Tibial artery (tissue), 4 donors: ENCODE measurements around the gene DISP3.

Source experiments
- DNase-seq, 2 donors: peaks; one replicate each; pipeline ENCODE4 v3.0.0-alpha.2; 2019
- H3K27ac ChIP-seq, 2 donors: fragments of 200-600 bp; sonication (generic) in 1 of 2; 1 replicate in 1 of 2; 2 replicates in 1 of 2; pipeline ENCODE4 v1.5.1; 2018 to 2019; ENCODE audit warnings: mild to moderate bottlenecking in 1 of 2
- H3K27me3 ChIP-seq, 2 donors: fragments of 200-600 bp; sonication (generic) in 1 of 2; one replicate each; pipeline versions ENCODE4 v1.5.1 to v1.6.0; 2016 to 2019
- H3K36me3 ChIP-seq, 3 donors: fragments of 200-600 bp; sonication (generic) in 2 of 3; one replicate each; pipeline ENCODE4 v1.5.1; 2016 to 2019; ENCODE audit warnings: mild to moderate bottlenecking in 2 of 3
- H3K4me1 ChIP-seq, 4 donors: fragments of 200-600 bp; sonication (generic) in 2 of 4; 1 replicate in 3 of 4; 2 replicates in 1 of 4; pipeline ENCODE4 v1.5.1; 2016 to 2019
- H3K4me3 ChIP-seq, 2 donors: fragments of 200-600 bp; sonication (generic) in 1 of 2; 1 replicate in 1 of 2; 2 replicates in 1 of 2; pipeline ENCODE4 v1.5.1; 2018 to 2019; ENCODE audit warnings: mild to moderate bottlenecking in 2 of 2
- H3K9me3 ChIP-seq, 3 donors: fragments of 200-600 bp; sonication (generic) in 1 of 3; one replicate each; pipeline ENCODE4 v1.5.1; 2016 to 2019
- CTCF ChIP-seq, 2 experiments: fragments of 200-600 bp in 1 of 2; fragments of 450-650 bp in 1 of 2; IDR thresholded peaks; one replicate each; pipeline ENCODE4 v1.5.1; 2017 to 2019; ENCODE audit warnings: antibody characterized with exemption in 2 of 2, mild to moderate bottlenecking in 1 of 2, moderate library complexity in 1 of 2
- intact Hi-C: fragments of 100-400 bp; cut with DNase I; formaldehyde crosslinking; loops from one replicate; pipeline ENCODE4 v1.15.0; 2023; ENCODE audit warnings: low total_unique reads

Gene DISP3

GRCh38 chr1:11521582-11522399, 42.8 kb downstream of the DISP3 start:
- DNase-seq: no peak
- no peaks in the 10 kb centered on the region for H3K4me1 ChIP-seq
- no peak overlapping the region for H3K27ac ChIP-seq
- H3K4me3 ChIP-seq: no peak overlapping the region
- no peaks in the 10 kb centered on the region for H3K9me3 ChIP-seq
- H3K36me3 ChIP-seq: no peaks in the 10 kb centered on the region
- intact Hi-C loops: no loop called here
- TF ChIP-seq CTCF (IDR thresholded peaks at IDR 0.05): no peak
- peaks cover 0 to 45% of the 10 kb centered on the region in 2 donors for H3K27me3 ChIP-seq

DNA sequence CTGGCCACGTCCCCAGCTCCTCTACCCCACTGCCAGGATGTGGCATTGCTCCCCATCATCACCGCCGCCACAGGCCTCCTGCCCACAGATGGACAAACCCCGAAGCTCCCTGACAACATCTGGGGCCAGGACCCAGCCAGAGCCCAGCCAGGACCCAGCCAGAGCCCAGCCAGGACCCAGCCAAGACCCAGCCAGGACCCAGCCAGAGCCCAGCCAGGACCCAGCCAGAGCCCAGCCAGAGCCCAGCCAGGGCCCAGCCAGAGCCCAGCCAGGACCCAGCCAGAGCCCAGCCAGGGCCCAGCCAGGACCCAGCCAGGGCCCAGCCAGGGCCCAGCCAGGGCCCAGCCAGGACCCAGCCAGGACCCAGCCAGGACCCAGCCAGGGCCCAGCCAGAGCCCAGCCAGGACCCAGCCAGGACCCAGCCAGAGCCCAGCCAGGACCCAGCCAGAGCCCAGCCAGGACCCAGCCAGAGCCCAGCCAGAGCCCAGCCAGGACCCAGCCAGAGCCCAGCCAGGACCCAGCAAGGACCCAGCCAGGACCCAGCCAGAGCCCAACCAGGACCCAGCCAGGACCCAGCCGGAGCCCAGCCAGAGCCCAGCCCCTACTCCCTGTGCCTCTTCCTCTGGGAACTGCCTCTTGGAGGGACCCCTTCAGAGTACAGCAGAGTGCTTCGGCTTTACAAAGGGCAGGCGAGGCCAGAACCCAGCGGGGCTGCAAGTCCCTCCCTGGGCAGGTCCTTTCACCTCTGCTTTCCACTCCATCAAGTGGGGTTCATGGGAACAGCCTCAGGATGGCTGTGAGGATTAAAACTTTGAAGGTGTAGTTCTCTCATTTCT, 43.7 kb downstream of the DISP3 start:
- Histone ChIP-seq H3K4me3 (no peak overlapping the region), H3K36me3 (no peaks in the 10 kb centered on the region), H3K4me1 (no peaks in the 10 kb centered on the region), H3K9me3 (no peaks in the 10 kb centered on the region), H3K27ac (no peak overlapping the region), H3K27me3 (peaks cover 0 to 38% of the 10 kb centered on the region in 2 donors)
- intact Hi-C loops: no loop called here
- peak; percentile 5 to 50 for DNase-seq
- TF ChIP-seq CTCF (IDR thresholded peaks at IDR 0.05): no peak

DNA sequence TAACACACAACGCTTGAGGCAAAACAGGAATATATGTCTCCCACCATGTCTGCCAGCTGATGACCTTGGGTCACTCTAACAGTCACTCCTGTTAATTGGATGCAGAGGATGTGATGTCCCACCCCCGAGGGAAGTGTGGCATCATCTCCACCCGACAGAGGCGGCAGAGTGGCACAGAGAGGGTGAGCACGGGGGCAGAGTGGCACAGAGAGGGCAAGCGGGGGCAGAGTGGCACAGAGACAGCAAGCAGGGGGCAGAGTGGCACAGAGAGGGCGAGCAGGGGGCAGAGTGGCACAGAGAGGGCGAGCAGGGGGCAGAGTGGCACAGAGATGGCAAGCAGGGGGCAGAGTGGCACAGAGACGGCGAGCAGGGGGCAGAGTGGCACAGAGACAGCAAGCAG, 44.3 kb downstream of the DISP3 start:
- H3K36me3 ChIP-seq: no peaks in the 10 kb centered on the region
- TF ChIP-seq CTCF (IDR thresholded peaks at IDR 0.05): no peak
- intact Hi-C loops: no loop called here
- H3K27me3 ChIP-seq: peaks cover 0 to 31% of the 10 kb centered on the region in 2 donors
- no peaks in the 10 kb centered on the region for H3K4me1 ChIP-seq
- no peaks in the 10 kb centered on the region for H3K9me3 ChIP-seq
- peak in 1 of 2 donors; percentile 33 for DNase-seq
- no peak overlapping the region for H3K4me3 ChIP-seq
- no peak overlapping the region for H3K27ac ChIP-seq

DNA sequence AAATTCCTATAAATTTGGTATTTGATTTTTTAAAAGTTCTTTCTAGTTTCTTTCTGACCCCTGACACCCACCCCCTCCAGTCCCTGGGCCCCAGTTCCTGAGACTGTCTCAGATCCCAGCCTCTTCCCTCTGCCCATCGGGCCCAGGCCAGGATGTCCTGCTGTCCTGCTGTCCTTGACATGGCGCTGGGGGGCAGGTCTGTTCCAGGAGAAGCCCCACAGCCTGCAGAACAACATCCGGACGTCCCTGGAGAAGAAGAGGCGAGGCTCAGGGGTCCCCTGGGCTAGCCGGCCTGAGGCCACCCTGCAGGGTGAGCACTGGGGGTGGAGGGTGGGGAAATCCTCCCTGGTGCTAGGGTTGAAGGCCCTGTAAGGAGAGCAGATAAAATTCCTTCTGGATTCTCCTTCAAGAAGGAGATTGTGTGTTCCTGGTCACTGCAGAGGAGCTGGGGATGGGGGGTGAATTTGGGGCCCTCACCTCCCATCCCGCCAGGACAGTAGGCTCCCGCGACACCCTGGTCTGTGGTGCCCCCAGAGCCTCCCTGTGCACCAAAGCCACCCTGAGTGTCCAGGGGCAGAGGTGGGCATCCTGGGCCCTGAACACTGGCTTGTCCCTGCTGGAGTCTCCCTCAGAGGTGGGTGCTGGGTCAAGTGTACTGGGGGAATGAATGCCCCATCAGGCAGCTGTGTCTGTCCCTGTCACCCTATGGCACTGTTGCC, 45.0 kb downstream of the DISP3 start:
- Histone ChIP-seq H3K9me3 (no peaks in the 10 kb centered on the region), H3K4me3 (no peak overlapping the region)
- intact Hi-C loops: no loop called here

More for the DNA sequence above, 45.0 kb downstream of the DISP3 start:
- Histone ChIP-seq H3K27me3 (peaks cover 0 to 28% of the 10 kb centered on the region in 2 donors), H3K36me3 (no peaks in the 10 kb centered on the region), H3K4me1 (no peaks in the 10 kb centered on the region), H3K27ac (no peak overlapping the region)
- peak; percentile 10 to 60 for DNase-seq
- TF ChIP-seq CTCF (IDR thresholded peaks at IDR 0.05): no peak
